ENCODE measurements around the gene FLNC. TPM values are rescaled to one million over a fixed set of nuclear protein-coding genes. Genes with fewer than 3 reads are reported as not detected.

The FLNC gene
- polyA plus RNA-seq, 1 donor from 2014 or later = 0.36 TPM

- H3K9me3 ChIP-seq (ENCODE audit: low read length) = no peaks in the 10 kb centered on the region
- peaks cover 27% of the 10 kb centered on the region for H3K27me3 ChIP-seq (ENCODE audit: insufficient read depth, low read depth, low read length)
- no peak overlapping the region for H3K27ac ChIP-seq (ENCODE audit: low read length)
- no peak overlapping the region for H3K9ac ChIP-seq (ENCODE audit: low read length)
- H3K79me2 ChIP-seq (replicated peaks; ENCODE audit: insufficient read depth, low read length) = peaks cover 9% of the 10 kb centered on the region
- H4K20me1 ChIP-seq (ENCODE audit: insufficient read depth) = no peaks in the 10 kb centered on the region
- H3K4me2 ChIP-seq (ENCODE audit: low read length) = no peak overlapping the region
- H3K36me3 ChIP-seq (ENCODE audit: insufficient read depth, low read length) = no peaks in the 10 kb centered on the region
- H3K4me3 ChIP-seq (ENCODE audit: low read length) = peak overlapping the region; percentile 67
- no peak for TF ChIP-seq EP300 (conservative IDR thresholded peaks at IDR 0.05; ENCODE audit: poor library complexity, severe bottlenecking)
- TF ChIP-seq EZH2 (IDR thresholded peaks at IDR 0.05; ENCODE audit: borderline replicate concordance, insufficient read depth, low read length, poor library complexity, severe bottlenecking) = no peak
- TF ChIP-seq, protein P1, sequence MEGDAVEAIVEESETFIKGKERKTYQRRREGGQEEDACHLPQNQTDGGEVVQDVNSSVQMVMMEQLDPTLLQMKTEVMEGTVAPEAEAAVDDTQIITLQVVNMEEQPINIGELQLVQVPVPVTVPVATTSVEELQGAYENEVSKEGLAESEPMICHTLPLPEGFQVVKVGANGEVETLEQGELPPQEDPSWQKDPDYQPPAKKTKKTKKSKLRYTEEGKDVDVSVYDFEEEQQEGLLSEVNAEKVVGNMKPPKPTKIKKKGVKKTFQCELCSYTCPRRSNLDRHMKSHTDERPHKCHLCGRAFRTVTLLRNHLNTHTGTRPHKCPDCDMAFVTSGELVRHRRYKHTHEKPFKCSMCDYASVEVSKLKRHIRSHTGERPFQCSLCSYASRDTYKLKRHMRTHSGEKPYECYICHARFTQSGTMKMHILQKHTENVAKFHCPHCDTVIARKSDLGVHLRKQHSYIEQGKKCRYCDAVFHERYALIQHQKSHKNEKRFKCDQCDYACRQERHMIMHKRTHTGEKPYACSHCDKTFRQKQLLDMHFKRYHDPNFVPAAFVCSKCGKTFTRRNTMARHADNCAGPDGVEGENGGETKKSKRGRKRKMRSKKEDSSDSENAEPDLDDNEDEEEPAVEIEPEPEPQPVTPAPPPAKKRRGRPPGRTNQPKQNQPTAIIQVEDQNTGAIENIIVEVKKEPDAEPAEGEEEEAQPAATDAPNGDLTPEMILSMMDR (IDR thresholded peaks at IDR 0.05; ENCODE audit: poor library complexity, severe bottlenecking) = no peak
- no peak for TF ChIP-seq POLR2AphosphoS5 (IDR thresholded peaks at IDR 0.05)
- no peak for TF ChIP-seq TAF1 (IDR thresholded peaks at IDR 0.05; ENCODE audit: low read depth)
- no peak for TF ChIP-seq REST (IDR thresholded peaks at IDR 0.05; ENCODE audit: borderline replicate concordance)
- no peak for TF ChIP-seq MXI1 (conservative IDR thresholded peaks at IDR 0.05; ENCODE audit: poor library complexity, severe bottlenecking)
- TF ChIP-seq SMC3 (conservative IDR thresholded peaks at IDR 0.05; ENCODE audit: poor library complexity) = no peak
- no peak for TF ChIP-seq RAD21 (conservative IDR thresholded peaks at IDR 0.05)
- no peaks in the 10 kb centered on the region for H3K9me2 ChIP-seq (ENCODE audit: insufficient read depth, low read length)
- no peaks in the 10 kb centered on the region for H3F3A ChIP-seq (ENCODE audit: insufficient read depth, low read length, poor library complexity, severe bottlenecking)
- H2AFZ ChIP-seq (ENCODE audit: low read depth, low read length) = no peak overlapping the region
Measured at GRCh38 chr7:128868624-128869137, 38.5 kb downstream of the FLNC start.

DNA sequence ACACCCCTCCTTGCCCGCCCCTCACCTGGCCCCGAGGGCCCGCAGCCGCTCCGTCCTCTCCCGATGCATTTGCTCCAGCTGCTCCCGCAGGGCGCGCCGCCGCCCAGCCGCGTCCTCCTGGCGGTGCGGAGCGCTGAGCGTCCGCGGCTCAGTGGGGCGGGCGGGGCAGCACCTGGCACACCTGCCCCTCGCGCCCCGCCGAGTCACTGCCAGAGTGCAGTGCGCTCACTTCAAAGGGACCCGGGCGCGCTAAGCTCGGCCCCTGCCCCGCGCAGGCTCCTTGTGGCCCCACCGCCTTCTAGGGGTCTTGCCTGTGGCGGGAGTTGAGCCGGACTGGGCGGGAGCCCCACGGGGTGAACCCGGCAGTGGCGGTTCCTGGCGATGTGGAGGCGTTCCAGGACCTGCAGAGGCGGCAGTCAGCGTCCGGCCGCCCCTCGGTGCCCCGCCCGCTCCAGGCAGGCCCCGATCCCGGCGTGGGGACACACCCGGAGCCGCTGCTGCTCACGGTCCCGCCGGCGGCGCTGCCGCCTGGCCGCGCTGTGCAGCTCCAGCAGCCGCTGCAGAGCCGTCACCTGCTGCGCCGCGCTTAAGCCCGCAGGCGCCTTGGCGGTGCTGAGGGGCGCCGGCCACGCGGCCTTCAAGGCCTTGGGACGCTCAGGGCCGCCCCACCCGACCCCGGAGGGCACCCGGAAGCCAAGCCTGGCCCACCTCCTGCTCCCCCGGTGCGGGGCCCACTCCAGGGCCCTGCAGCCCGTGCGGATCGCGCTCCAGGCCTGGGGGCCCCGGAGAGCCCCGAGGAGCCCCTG, 39.1 kb downstream of the FLNC start:
- TF ChIP-seq EZH2 (IDR thresholded peaks at IDR 0.05; ENCODE audit: borderline replicate concordance, insufficient read depth, low read length, poor library complexity, severe bottlenecking) (peak; percentile 47), MXI1 (conservative IDR thresholded peaks at IDR 0.05; ENCODE audit: poor library complexity, severe bottlenecking) (peak; percentile 20), RAD21 (conservative IDR thresholded peaks at IDR 0.05) (no peak), POLR2AphosphoS5 (IDR thresholded peaks at IDR 0.05) (peak; percentile 47)
- TF ChIP-seq, protein P1 (IDR thresholded peaks at IDR 0.05; ENCODE audit: poor library complexity, severe bottlenecking) = peak; percentile 57
- Histone ChIP-seq H2AFZ (ENCODE audit: low read depth, low read length) (no peak overlapping the region), H3K36me3 (ENCODE audit: insufficient read depth, low read length) (no peaks in the 10 kb centered on the region), H3K9me3 (ENCODE audit: low read length) (no peaks in the 10 kb centered on the region), H3K79me2 (replicated peaks; ENCODE audit: insufficient read depth, low read length) (peaks cover 3% of the 10 kb centered on the region), H3K9me2 (ENCODE audit: insufficient read depth, low read length) (no peaks in the 10 kb centered on the region), H3F3A (ENCODE audit: insufficient read depth, low read length, poor library complexity, severe bottlenecking) (no peaks in the 10 kb centered on the region), H3K4me2 (ENCODE audit: low read length) (no peak overlapping the region), H3K9ac (ENCODE audit: low read length) (peak overlapping the region; percentile 29), H3K27ac (ENCODE audit: low read length) (no peak overlapping the region), H3K4me3 (ENCODE audit: low read length) (peak overlapping the region; percentile 67), H4K20me1 (ENCODE audit: insufficient read depth) (no peaks in the 10 kb centered on the region), H3K27me3 (ENCODE audit: insufficient read depth, low read depth, low read length) (peaks cover 27% of the 10 kb centered on the region)
